Tongue (tissue), 2 donors: ENCODE data around the gene POU5F1. TPM values are rescaled to one million over a fixed set of nuclear protein-coding genes. Genes with fewer than 3 reads are reported as not detected.
"Not testable (repeated sequence)": the region's sequence is repeated elsewhere in the genome, so short reads cannot be mapped to it uniquely, and the experiment has no call there.

Experiments used
- DNase-seq: peaks from one replicate; pipeline ENCODE4 v3.0.0-alpha.2; 2015
- total RNA-seq: library from RNA; depleted of rRNA; stranded (reverse); fragments of >200 nt; gene quantifications from one replicate; pipeline ENCODE4 v1.2.3, GENCODE V29; 2014

The POU5F1 gene
- total RNA-seq, 1 donor from 2014 or later: 7.5 TPM

DNA sequence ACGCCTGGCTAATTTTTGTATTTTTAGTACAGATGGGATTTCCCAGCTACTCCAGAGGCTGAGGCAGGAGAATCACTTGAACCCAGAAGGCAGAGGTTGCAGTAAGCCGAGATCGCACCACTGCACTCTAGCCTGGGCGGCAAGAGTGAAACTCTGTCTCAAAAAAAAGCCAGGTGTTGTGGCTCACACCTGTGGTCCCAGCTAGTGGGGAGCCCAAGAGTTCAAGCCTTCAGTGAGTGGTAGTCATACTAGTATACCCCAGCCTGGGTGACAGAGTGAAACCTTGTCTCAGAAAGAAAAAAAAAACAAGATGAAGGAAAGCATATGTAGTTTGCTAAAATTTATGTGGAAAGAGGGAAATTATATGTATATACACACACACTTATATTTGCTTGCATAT, 20.0 kb upstream of the POU5F1 start:
- no peak for DNase-seq

DNA sequence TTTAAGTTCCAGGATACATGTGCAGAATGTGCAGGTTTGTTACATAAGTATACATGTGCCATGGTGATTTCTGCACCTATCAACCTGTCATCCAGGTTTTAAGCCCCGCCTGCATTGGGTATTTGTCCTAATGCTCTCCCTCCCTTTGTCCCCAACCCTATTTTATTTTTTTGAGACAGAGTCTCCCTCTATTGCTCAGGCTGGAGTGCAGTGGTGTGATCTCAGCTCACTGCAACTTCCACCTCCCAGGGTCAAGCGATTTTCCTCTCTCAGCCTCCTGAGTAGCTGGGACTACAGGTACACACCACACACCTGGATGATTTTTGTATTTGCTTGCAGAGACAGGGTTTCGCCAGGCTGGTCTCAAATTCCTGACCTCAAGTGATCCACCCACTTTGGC, 18.7 kb upstream of the POU5F1 start:
- DNase-seq: not testable (repeated sequence)

DNA sequence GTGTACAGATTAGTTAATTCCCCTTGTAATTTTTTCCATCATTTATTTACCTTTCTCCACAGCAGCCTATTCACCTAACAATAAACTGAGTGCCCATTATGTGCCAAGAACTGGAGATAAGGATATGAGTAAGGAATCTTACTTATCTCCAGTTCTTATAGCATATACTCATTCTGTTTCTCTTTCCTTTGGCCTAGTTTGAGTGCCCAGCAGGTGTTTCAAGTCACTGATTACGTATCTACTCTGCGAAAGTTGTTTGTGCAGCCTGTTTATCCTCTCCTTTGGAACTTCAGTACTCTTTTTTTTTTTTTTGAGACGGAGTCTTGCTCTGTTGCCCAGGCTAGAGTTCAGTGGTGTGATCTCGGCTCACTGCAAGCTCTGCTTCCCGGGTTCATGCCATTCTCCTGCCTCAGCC, 17.3 kb upstream of the POU5F1 start:
- DNase-seq: no peak

DNA sequence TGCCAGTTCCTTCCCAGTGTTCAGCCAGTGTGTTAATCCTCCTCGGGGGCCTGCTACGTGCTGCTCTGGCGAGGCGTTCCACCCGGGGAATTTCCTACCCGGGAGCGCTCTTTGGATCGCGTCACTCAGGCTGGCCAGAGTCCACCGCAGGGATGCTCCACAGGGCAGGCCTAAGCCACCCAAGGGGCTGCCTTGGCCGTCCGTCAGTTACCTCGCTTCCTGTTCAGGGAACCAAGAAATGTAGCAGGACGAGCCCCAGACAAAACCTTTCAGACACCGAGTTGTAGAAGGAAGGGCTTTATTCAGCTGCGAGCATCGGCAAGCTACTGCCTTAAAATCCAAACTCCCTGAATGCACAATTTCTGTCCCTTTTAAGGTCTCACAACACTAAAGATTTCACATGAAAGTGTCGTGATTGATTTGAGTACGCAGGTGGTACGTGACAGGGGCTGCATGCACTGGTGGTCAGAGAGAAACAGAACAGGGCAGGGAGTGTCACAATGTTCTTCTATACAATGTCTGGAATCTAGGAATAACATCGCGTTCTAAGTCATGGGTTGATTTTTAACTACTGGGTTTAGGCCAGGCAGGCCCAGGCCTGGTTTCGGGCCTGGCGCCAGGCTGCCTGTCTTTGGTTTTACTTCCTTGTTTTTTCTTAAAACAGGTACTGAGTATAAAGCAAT, 15.7 kb upstream of the POU5F1 start:
- DNase-seq: no peak

DNA sequence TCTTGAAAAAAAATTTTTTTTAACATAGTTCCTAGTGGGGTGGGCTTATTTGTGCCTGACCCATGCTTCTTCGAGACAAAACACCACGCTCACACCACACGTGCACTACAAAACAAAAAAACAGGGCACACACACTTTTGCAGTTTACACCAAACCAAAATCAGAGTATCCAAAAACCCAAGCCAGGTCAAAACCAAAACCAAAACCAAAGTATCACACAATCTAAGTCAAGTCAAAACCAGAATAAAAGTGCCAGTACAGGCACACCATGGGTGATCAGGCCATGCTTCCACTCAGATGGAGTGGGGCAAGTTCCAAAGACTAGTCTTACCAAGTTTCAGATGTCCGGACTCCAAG, 15.2 kb upstream of the POU5F1 start:
- DNase-seq: not testable (repeated sequence)

DNA sequence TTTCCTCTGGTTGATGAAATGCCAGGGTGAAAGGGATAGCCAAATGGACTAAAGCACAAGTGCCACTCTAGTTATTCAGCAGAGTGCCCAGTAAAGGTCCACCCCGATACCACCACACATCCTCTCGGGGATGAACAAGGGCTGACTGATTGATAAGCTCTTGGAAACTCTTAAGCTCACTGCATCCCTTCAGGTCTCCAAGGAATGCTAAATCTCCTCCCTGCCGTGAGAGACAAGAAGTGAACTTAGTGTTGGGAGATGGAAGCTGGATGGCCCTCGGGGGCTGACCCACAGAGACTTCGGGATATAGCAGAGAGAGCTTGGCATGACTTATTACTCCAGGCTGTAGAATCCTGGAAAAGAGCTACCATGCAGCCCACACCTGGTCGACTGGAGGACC, 13.4 kb upstream of the POU5F1 start:
- DNase-seq: not testable (repeated sequence)

DNA sequence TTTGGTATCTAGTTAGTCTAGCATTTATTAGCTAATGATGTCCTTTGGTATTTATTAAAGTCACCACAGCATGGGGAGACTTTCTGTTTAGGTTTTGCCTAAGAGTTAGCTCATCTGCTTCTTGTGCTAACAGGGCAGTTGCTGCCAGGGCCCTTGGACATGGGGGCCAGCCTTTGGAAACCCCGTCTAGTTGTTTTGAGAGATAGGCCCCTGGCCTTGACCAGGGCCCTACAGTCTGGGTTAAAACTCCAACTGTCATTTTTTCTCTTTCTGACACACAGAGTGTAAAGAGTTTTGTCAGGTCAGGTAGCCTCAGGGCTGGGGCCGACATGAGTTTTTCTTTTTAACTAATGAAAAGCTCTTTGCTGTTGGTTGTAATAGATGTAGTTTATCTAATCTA, 12.8 kb upstream of the POU5F1 start:
- DNase-seq: not testable (repeated sequence)

DNA sequence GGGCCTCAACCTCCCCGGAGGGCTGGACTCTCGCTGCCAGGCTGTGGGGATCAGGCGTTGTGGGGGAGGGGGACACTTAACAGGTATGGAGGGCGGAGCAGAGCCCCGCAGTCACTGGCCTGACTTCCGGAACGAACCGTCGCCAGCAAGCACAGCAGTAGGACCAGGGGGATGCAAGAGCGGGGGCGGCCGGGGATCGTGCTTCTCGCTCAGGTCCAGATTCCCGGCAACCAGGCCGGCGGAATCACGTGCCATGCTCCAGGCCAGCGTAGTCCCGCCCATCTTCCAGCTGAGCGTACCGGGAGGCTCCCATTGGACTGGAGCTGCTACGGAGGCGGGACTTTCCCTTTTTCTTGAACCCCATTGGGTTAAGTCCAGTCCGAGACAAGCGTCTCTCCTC, 10.0 kb upstream of the POU5F1 start:
- peak; percentile 88 for DNase-seq

DNA sequence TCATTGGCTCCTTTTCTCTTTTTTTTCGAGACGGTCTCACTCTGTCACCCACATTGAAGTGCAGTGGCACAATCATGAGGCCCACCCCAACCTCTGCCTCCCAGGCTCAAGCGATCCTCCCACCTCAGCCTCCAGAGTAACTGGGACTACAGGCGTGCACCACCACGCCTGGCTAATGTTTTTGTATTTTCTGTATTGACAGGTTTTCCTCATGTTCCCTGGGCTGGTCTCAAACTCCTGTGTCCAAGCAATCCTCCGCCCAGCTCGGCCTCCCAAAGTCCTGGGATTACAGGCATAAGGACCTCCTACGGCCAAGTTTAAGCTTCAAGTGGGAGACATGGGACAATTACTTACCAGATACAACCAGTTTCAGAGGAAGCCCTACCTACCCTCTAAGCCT, 9.4 kb upstream of the POU5F1 start:
- no peak for DNase-seq

DNA sequence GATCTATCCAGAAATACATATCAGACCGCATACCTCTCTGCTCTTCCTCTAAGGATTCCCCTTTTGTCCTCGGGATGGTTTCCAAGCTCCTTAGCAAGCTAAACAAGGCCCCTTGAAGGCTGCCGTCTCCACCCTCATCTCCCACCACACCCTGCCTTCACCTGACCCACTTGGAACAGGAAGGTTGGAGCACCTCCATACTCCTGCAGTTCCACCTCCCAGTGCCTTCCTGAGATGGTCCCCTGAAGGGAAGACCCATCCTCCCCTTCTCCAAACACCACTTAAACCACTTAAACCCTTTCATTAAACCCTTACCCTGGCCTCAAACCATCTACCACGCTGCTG, 8.5 kb upstream of the POU5F1 start:
- DNase-seq: no peak

DNA sequence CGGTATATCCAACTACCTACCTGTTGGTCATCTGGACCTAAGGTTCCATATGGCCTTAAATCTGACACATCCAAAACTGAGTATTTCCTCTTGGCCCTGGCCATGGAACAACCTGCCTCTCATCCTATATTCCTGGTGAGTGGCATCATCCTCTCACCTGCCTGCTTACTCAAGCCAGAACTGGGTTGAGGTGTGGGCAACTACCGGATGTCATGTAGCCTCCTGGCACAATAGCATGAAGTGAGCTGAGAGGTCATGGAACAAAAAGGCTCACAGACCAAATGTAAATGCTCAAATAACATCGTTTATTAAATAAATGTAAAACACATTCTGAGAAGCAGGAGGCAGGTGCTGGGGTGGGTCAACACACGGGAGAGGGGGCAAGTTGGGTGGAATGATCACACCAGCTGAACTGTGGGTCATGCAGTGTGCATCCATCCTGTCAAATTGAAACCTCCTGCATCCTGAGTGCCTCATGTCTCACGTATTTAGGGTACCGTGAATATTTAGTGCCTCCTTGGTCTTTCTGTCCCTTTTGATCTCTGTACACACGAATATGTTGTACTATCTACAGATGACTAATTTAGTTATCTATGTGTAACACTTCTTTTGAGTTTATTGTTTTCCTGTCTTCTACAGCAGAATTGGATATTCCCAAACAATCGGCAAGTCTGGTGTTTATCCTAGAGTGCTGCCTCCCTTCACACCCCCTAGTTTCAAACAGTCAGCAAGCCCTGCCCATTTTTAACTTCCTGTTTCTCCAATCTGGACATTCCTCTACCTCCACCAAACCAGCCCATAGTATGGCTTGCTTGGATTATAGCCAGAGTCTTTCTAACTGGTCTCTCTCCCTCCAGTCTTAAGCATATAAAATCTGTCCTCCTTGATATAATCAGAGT, 7.9 kb upstream of the POU5F1 start:
- no peak for DNase-seq

DNA sequence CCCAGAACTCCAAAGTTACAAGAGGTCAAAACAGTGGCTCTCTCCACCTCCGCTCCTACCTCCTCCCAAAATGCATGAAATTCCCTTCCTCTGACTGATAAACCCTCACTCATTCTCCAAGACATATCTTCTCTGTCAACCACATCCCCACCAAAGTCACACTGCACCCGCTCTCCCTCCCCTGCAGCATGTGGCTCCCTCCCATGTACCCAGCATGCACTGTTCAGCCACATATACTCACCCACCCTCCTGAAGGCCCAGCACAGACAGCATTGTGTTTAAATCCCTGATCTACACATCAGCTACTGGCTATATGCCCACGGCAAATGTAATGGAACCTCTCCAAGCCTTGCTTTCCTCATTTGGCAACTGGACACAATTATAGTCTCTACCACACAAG, 5.5 kb upstream of the POU5F1 start:
- DNase-seq: peak; percentile 74

DNA sequence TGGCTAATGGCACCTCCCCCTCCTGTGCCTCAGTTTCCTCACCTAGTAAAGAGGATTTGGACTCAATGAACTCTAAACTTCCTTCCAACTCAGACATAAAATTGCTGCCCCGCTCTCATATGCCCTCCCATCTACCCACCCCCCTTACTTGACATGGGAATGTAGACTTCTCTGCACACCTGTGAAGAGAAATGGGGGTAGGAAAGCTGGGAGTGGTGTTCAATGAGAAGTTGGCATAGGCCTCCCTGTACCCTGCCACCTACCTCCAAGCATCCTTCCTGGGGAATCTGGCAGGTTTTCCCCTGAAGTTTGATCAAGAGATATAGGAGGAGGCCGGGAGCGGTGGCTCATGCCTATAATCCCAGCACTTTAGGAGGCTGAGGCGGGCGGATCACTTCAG, 3.9 kb upstream of the POU5F1 start:
- no peak for DNase-seq

DNA sequence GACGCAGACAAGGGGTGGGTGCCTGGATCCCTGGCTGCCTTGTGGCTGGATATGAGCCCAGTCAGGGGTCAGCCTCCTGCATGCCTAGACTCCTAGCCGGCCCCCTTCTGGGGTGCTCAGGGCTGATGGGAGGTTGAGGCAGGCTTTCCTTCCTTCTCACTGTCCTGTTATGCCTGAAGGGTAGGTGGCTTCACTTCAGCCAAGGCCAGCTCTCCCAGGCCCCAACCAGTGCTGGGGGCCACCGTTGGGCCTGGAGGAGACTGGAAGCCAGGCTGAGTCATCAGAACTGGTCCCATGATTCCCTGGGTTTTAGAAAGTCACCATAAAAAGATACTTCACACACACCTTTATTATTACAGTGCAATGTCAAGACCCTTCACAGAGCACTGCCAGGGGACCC, 2.9 kb upstream of the POU5F1 start:
- DNase-seq: no peak

DNA sequence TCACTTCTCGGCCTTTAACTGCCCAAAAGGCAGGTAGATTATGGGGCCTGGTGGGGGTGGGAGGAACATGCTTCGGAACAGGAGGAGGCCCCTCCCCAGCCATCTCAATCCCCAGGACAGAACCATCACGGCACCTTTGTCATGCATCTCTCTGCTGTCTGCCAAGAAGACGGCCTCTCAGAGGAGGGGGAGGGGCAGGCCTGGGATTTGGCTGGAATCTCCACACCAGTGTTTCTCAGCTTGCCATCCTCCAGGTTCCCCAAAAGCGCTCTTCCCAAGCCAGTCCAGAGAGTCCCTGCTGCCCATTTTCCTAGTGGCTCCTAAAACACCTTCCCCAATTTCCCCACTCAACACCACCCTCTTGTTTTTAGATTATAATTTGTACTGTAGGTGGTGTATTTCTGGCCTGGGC, 2.5 kb upstream of the POU5F1 start:
- DNase-seq: no peak

DNA sequence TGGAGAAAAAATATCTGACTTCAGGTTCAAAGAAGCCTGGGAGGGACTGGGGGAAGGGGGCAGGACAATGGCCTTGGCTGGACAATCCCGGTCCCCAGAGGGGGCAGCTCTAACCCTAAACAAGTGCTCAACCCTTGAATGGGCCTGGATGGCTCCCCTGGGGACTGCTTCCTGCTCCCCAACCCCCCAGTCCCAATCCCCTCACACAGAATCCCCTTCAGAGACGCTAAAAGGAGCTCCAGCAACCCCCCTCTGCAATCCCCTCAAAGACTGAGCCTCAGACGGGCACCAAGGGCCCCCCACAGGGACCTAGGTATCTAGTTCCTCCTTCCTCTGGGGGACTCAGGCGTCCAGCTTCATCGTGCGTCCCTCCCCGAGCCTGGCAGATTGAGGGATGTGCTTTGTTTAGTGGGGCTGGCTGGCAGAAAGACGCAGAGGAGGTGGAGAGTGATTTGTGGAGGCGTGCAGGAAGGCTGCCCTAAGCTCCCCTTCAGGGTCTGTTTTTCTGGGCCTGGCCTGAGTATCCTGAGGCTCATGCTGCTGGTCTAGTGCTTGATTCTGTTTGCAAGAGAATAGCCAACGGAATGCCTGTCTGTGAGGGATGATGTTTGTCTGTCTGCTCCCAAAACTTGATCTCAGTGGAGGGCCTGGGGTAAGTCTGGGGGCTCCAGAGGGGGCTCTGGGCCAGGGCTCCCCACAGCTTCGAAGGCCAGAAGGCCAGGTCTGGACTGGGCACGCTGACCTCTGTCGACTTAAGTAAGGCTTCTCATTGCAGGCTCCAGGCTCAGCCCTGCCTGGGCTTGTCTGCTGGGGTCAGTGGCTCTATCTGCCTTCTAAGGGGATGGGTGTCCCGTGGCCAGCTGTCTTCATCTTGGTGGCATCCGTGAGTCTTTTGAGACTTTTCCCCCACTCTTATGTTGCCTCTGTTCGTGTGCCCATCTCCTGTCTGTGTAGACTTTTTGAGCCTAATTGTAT, 1.7 kb upstream of the POU5F1 start:
- DNase-seq: no peak

DNA sequence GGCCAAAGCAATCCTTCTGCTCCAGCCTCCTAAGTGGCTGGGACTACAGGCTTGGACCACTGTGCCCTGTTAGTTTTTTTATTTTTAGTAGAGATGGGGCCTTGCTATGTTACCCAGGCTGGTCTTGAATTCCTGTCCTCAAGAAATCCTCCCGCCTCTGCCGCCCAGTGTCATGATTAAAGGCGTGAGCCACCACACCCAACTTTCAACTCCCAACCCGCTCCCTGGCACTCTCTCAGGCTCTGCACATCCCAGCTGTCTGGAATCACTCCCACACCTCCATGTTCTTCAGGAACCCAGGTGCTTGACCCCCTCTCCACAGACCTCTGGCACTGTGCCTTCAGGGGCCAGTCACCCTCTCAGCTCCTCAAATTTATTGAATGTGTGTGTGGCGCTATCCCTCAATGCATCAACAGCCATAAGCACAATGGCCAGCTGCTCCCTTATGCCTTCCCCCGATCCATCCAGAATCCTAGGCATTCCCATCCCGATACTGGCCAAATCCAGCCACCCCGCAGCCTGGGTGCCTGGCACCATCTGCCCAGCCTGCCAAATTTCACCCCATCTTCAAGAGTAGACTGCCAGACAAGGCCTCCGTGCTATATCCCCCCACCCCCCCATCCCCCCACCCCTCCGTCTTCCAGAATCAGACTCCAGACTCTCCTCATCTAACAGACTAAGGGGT, 647 bp upstream of the POU5F1 start:
- DNase-seq: no peak

DNA sequence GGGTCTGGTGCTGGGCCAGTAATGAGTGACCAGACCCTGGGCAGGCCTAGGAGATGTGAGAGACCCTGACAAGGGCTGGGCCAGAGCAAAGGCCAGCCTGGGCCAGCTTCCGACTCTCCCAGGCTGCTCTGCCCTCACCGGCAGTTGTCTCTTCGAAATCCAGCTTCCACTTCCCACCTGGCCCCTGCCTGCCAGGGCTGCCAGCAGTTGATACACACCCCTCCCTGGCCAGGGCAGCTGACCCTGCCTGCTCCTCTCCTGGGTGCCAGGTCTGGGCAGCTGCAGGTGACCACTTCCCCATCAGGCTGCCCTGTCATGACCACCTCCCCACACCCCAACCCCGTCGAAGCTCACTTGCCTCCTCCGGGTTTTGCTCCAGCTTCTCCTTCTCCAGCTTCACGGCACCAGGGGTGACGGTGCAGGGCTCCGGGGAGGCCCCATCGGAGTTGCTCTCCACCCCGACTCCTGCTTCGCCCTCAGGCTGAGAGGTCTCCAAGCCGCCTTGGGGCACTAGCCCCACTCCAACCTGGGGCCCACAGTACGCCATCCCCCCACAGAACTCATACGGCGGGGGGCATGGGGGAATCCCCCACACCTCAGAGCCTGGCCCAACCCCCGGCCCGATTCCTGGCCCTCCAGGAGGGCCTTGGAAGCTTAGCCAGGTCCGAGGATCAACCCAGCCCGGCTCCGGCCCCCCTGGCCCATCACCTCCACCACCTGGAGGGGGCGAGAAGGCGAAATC, 453 bp downstream of the POU5F1 start:
- not testable (repeated sequence) for DNase-seq

DNA sequence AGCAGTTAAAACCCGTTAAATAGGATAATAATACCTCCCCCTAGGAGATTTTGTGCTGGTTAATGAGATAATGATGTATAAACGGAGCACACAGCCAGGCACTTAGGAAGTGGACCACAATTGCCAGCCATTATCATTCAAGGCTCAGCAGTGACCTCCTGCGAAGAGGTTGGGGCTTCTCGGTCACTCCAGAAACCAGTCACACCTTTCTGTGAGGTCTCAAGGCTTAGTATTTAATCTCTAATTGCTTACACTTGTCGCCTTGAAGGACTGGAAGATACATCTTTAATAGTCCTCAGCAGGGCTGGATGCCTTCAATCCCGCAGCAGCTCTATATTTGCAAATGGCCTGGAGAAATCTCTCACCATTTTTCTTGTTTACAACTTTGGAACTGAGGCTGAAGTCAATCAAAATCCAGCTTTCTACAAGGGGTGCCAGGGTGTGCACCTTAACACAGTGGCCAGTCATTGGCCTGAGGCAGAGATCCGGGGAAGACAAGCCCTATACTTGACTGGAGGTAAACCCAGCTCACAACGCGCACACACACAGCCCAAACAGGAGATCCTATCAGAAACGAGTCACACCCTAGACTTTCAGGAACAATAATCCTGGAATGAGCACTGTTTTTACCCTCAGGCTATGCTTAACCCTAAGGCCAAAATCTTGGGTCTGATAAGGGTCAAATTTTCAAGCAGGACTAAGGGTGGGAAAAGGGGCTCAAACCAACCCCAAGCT, 1.2 kb downstream of the POU5F1 start:
- DNase-seq: no peak

DNA sequence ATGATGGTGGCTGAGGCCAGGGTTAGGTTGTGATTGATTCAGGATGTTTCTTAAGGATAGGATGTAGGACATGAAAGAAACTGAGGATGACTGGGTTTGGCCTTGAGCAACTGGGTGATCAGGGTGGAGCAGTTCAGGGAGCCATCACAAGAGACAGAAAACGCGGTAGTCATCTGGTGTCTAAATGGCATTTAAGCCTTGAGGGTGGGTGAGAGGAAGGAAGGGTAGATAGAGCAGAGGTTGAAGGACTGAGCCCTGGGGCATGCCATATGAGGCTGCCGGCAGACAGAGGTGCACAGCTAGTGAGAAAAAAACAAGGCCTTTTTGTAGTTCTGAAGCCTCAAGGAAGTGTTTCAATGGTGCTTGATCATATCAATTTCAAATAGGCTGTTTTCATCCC, 1.9 kb downstream of the POU5F1 start:
- no peak for DNase-seq

DNA sequence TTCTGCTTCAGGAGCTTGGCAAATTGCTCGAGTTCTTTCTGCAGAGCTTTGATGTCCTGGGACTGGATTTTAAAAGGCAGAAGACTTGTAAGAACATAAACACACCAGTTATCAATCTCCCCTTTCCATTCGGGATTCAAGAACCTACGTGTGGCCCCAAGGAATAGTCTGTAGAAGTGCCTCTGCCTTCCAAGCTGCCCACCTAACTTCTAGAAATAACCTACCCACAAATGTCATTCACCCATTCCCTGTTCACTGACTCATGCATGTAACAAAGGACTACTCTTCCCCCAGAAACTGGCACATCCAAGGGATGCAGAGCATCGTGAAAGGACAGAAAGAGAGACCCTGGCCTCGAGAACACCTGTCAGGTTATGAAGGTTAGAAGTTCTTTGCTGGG, 4.5 kb downstream of the POU5F1 start:
- no peak for DNase-seq
